ENCODE measurements around the gene MARCHF10.
"Not testable (repeated sequence)": the region's sequence is repeated elsewhere in the genome, so short reads cannot be mapped to it uniquely, and the experiment has no call there.

Gene MARCHF10

DNA sequence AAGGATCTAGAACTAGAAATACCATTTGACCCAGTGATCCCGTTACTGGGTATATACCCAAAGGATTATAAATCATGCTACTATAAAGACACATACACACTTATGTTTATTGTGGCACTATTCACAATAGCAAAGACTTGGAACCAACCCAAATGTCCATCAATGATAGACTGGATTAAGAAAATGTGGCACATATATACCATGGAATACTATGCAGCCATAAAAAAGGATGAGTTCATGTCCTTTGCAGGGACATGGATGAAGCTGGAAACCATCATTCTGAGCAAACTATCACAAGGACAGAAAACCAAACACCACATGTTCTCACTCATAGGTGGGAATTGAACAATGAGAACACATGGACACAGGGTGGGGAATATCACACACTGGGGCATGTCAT is 22.1 kb downstream of the MARCHF10 start:
- not testable (repeated sequence) for DNase-seq

GRCh38 chr17:62782730-62783270 is 25.3 kb downstream of the MARCHF10 start:
- DNase-seq: no peak

GRCh38 chr17:62781831-62782251 is 26.3 kb downstream of the MARCHF10 start:
- no peak for DNase-seq

GRCh38 chr17:62781356-62781755 is 26.8 kb downstream of the MARCHF10 start:
- no peak for DNase-seq

DNA sequence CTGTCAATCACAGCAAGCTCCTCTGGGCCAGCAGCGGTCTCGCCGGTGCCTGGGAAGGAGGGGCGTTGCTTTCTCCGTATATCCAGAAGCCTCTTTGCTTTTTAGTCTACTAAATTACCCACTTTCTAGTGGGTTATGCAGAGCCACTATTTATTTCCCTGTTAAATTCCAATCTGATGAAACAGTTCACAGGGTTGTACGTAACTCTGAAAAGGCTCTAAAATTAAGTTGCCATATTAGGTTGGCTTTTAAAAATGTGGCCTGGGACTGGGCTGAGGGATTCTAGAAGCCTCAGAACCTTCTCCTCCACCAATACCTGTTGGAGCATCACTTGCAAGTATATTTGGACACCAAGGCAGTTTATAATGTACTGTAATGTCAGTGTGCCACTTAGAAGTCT is 27.2 kb downstream of the MARCHF10 start:
- no peak for DNase-seq

- DNase-seq: no peak
These were observed 27.8 kb downstream of the MARCHF10 start for GRCh38 chr17:62780269-62780668.

DNA sequence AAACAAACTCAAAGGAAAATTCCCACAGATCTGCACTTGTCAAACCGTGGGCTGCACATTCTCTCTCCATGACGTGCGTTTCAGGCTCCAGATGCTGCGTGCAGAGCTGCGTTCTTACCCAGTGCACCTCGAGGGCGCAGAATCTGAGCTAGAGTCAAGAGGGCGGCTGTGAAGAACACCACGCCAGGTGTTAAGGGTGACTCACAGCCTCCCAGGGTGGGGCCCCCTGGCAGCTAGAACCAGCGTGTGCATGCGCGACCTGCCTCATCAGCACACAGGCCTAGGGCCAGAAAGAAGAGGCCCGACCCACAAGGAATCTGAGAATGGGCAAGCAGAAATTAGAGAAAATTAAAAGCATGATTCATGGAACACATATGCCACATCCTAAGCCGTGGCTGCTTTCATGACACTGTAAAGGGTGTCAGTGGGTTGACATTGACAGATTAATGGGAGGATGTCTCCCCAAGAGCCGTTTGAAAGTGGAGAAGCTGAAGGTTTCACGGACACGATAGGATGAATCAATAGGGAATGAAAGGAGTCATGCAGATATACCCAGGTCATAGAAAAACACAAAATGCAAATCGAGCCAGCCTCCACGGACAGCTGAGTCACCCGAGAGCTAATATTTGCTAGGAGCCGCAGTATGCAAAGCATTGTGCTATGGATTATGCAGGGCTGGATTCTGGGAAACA is 29.0 kb downstream of the MARCHF10 start:
- no peak for DNase-seq

DNA sequence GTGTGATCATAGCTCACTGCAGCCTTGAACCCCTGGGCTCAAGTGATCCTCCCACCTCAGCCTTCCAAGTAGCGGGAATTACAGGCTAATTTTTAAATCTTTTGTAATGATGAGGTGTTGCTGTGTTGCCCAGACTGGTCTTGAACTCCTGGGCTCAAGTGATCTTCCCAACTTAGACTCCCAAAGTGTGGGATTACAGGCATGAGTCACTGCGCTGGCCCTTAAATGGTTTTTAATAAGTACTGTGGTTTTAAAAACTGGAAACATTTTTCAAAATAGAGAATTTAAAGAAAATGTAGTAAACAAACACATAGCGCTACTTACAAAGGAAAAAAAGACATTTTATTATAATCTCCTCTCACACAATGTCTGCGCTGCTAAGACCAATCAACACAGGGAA is 32.2 kb downstream of the MARCHF10 start:
- DNase-seq: no peak

GRCh38 chr17:62774338-62774737 is 33.8 kb downstream of the MARCHF10 start:
- no peak for DNase-seq

- no peak for DNase-seq
These were observed 40.1 kb downstream of the MARCHF10 start for GRCh38 chr17:62767997-62768396.

DNA sequence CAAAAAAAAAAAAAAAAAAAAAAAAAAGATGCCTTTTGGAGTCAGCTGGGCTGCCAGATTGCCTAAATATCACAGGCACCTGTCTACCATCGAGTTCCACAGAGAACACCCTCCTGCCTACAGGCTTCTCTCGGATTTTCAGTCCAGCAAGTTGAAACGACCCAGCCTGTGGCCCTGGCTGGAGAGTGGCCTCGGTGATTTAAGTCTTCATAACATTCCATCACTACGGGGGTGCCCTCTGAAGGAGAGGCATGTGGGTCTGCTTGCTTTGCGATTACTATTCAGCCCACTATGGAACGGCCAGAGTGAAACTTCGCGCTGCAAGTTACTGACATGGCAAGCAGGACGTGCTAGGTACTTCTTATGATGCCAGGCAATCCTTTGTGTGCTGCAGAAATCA is 42.8 kb downstream of the MARCHF10 start:
- DNase-seq: no peak

DNA sequence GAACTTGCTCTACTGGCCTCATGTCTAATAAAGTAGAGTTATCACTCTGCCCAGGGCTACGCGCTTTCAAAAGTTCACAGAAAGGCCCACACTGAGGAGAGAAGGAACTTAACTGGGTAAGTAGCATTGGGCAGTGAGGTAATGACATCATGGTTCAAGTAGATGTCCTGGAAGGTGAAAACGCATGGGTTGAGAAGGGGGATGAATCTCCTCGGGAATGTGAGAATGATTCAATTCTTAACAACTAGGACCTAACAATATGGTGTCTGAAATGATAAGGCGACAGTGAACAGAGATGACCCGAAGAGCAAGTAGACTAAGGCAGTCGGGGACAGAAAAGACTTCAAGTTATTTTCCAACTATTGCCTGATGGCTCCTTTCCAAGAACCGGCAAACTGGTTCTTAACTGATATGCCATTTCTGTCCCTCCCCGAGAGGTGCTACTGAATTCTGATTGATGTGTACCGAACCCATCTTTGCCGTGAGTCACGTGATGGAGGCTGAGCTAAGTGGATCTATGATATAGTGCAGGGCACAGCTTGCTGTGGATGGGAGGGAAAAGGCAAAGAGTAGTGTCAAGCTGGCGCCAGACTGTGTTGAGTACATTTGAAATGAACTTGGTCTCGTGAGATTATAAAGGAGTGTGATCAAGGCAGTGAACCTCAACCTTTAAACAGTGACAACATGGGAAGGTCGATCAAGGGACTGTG is 44.1 kb downstream of the MARCHF10 start:
- DNase-seq: no peak

DNA sequence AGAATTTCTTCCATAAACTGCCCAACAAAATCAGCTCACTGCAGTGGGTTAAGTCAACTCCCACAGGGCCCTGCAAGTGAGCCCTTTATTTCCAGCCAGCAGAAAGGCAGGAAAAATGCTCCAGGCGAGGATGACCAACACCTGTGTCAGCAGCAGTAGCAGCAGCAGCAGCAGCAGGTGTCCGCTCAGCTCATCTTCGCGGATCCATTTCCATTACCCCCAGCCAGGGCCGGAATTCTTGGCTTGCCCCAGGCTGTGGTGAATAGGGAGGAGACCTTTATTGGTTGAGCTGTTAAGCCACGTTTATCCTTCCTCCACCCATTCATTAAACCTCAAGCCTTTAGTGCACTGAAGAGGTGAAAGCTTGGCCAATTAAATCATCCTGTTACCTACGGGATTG is 46.2 kb downstream of the MARCHF10 start:
- no peak for DNase-seq

GRCh38 chr17:62760945-62761267 is 47.2 kb downstream of the MARCHF10 start:
- no peak for DNase-seq

- DNase-seq: no peak
These were observed 47.8 kb downstream of the MARCHF10 start for GRCh38 chr17:62760059-62760944.

DNA sequence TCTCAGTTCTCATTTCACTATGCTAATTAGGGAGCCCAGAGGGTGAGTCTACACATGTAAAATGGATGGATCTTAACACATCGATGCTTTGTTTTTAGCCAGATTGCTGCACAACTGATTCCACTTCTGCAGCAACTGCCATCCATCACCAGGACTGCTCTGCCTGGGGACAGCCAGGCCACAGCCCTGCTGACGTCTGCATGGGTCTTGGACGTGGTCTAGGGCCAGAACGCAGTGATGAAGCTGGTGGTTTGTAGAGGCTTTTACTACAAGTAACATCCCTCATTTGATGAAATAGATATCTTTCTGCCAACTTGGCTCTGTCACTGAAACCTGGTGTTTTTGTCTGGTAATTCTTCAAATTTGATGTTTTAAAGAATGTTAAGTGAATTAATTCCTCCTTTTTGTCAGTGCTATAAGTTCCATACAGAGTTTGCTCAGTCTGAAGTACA is 50.6 kb downstream of the MARCHF10 start:
- DNase-seq: no peak

- no peak for DNase-seq
These were observed 51.9 kb downstream of the MARCHF10 start for GRCh38 chr17:62756198-62756597.

- DNase-seq: no peak
These were observed 52.8 kb downstream of the MARCHF10 start for GRCh38 chr17:62755141-62755851.

- no peak for DNase-seq
These were observed 53.5 kb downstream of the MARCHF10 start for GRCh38 chr17:62754631-62755030.

GRCh38 chr17:62753562-62753961 is 54.6 kb downstream of the MARCHF10 start:
- DNase-seq: no peak

GRCh38 chr17:62751060-62751691 is 56.9 kb downstream of the MARCHF10 start:
- DNase-seq: no peak

DNA sequence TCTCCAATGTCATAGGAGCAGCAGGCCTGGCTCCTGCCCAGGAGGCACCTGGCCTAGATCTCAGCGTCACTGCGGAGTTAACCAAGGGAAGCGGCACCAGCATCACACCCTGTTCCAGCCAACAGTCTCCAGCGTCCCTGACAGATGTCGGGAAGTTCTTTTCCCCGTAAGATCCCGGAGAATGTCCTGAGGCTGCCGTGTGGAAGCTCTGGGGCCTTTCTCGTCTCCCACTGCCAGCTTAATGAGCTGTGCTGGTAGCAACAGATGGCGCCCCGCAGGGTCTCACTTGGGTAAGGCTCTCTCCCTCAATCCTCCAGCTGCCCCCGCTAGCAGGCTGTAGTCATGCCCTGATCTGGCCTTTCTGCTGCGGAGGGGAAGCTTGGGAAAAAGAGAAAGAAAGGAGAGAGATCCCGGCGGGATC is 57.5 kb downstream of the MARCHF10 start:
- DNase-seq: no peak
